HG03354 (cell line): ENCODE measurements around the gene NHLRC2.
"Not testable (repeated sequence)": the region's sequence is repeated elsewhere in the genome, so short reads cannot be mapped to it uniquely, and the experiment has no call there.

ENCODE experiments used
- ATAC-seq: cut with Tn5 transposase; IDR thresholded peaks from one replicate; pipeline ENCODE4 v1.9.1; 2021; ENCODE audit warnings: mild to moderate bottlenecking; ENCODE audit not compliant: unreplicated experiment, poor library complexity, severe bottlenecking

Gene NHLRC2

GRCh38 chr10:113854013-113854760, at the start of gene NHLRC2, which contains the start of gene DCLRE1A:
TSS of gene NHLRC2 (plus strand) at chr10:113854661. CDS start at chr10:113854873, 212 bp downstream.
TSS of gene DCLRE1A (minus strand) at chr10:113854082. CDS start at chr10:113853182, 900 bp downstream.
- peak; percentile 49 for ATAC-seq

- ATAC-seq, result no peak
Observed at GRCh38 chr10:113806503-113806902, 48.0 kb upstream of the NHLRC2 start.

GRCh38 chr10:113808168-113808567, 46.3 kb upstream of the NHLRC2 start:
- no peak for ATAC-seq

GRCh38 chr10:113814700-113815099, 39.8 kb upstream of the NHLRC2 start:
- ATAC-seq, result not testable (repeated sequence)

- ATAC-seq, result no peak
Observed at GRCh38 chr10:113819989-113820388, 34.5 kb upstream of the NHLRC2 start.

GRCh38 chr10:113820507-113820906, 34.0 kb upstream of the NHLRC2 start:
- ATAC-seq, result no peak

GRCh38 chr10:113821306-113821705, 33.2 kb upstream of the NHLRC2 start:
- not testable (repeated sequence) for ATAC-seq

GRCh38 chr10:113822174-113822573, 32.3 kb upstream of the NHLRC2 start:
- ATAC-seq, result no peak

GRCh38 chr10:113823389-113823788, 31.1 kb upstream of the NHLRC2 start:
- no peak for ATAC-seq

- ATAC-seq, result no peak
Observed at GRCh38 chr10:113825791-113826190, 28.7 kb upstream of the NHLRC2 start.

GRCh38 chr10:113828567-113828966, 25.9 kb upstream of the NHLRC2 start:
- not testable (repeated sequence) for ATAC-seq

- ATAC-seq, result no peak
Observed at GRCh38 chr10:113842171-113842570, 12.3 kb upstream of the NHLRC2 start.

GRCh38 chr10:113843972-113844485, 10.4 kb upstream of the NHLRC2 start:
- ATAC-seq, result no peak

- no peak for ATAC-seq
Observed at GRCh38 chr10:113846036-113846435, 8.4 kb upstream of the NHLRC2 start.

GRCh38 chr10:113849140-113849803, 5.2 kb upstream of the NHLRC2 start:
- ATAC-seq, result no peak

GRCh38 chr10:113849946-113850345, 4.5 kb upstream of the NHLRC2 start:
- ATAC-seq, result no peak

- no peak for ATAC-seq
Observed at GRCh38 chr10:113853578-113854012, 866 bp upstream of the NHLRC2 start.

GRCh38 chr10:113854761-113855588, 514 bp downstream of the NHLRC2 start:
- ATAC-seq, result peak; percentile 45

- ATAC-seq, result no peak
Observed at GRCh38 chr10:113856563-113856962, 2.1 kb downstream of the NHLRC2 start.

GRCh38 chr10:113857210-113857609, 2.7 kb downstream of the NHLRC2 start:
- ATAC-seq, result no peak
